HG02642 (cell line): Measurements from ENCODE around the gene ZNF334.

Experiments
- ATAC-seq: cut with Tn5 transposase; IDR thresholded peaks from one replicate; pipeline ENCODE4 v1.9.1; 2021; ENCODE audit warnings: mild to moderate bottlenecking; ENCODE audit not compliant: unreplicated experiment, poor library complexity

Gene ZNF334

GRCh38 chr20:46546298-46546697 lies 32.9 kb upstream of the ZNF334 start:
- no peak for ATAC-seq

DNA sequence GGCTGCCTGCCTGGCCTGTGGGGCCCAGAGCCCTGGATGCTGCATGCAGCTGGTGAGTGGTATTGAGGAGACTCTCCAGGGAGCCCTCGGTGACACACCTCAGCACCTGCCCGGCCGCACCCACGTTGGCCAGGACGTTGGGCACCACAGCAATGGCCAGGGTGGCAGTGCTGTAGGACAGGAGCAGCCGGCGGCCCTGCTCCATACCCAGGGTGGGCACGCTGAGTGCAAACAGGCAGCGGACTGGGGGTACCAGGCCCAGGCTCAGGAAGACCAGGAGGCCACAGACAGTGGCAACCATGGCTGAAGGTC lies 32.4 kb upstream of the ZNF334 start:
- ATAC-seq = no peak

GRCh38 chr20:46545077-46545826 lies 31.9 kb upstream of the ZNF334 start:
- ATAC-seq = no peak

GRCh38 chr20:46544576-46544975 lies 31.2 kb upstream of the ZNF334 start:
- ATAC-seq = no peak

DNA sequence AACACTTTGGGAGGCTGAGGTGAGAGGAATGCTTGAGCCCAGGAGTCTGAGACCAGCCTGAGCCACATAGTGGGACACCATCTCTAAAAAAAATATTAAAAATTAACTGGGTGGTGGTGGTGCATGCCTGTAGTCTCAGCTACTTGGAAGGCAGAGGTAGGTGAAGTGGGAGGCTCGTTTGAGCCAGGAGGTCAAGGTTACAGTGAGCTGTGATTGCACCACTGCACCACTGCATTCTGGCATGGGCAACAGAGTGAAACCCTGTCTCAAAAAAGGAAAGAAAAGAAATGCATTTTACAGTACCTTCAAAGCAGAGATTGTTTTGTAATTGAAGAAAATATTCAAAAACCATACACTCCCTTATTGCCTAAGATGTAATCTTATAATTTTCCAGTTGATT lies 30.6 kb upstream of the ZNF334 start:
- no peak for ATAC-seq

GRCh38 chr20:46543033-46543432 lies 29.7 kb upstream of the ZNF334 start:
- ATAC-seq = no peak

DNA sequence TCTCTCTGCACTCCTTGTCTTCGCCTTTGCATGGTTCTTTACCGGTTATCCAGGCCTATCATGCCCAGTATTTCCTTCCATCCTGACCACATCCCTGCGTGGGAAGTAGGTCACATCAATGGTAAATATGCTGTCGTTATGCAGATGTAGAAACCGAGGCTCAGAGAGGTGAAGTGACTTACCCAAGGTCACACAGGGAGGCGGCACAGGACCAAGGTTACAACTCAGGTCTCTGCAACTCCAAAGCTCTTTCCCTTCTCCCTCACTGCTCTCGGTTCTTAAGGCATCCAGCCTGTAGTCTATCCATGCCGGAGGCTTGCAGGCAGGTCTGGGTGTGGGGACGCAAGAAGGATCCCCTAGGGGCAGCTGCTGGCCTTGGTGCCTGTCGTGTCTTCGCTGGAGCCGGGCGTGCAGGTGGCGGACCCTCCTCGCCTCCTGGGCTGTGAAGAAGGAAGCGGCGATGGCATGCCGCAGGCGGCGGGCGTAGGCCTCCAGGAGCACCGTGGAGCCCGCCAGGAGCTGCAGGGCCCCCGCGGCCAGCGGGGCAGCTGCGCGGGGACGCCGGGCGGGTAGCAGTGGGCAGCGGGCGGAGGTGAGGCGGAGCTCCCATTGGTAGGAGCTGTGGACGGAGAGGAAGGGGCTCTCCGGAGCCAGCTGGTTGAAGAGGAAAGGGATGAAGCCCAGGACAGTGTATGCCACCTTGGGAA lies 28.0 kb upstream of the ZNF334 start:
- ATAC-seq = no peak

GRCh38 chr20:46539113-46539512 lies 25.8 kb upstream of the ZNF334 start:
- no peak for ATAC-seq

DNA sequence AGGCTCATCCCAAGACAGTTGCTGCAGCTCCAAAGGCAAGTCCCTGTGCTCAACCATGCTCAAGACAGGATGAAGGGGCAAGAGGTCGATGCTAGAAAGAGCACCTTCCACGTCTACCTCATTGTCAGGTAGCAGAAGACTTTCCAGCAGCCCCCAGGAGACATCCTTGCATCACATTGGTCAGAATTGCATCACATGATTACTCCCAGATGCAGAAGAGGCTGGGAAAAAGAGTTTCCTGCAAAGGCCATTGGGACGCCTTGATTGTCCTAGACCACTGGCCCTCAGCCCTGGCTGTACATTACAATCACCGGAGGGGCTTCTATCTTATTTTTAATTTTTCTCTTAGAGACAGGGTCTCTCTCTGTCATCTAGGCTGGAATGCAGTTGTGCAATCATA lies 17.3 kb upstream of the ZNF334 start:
- ATAC-seq = no peak

DNA sequence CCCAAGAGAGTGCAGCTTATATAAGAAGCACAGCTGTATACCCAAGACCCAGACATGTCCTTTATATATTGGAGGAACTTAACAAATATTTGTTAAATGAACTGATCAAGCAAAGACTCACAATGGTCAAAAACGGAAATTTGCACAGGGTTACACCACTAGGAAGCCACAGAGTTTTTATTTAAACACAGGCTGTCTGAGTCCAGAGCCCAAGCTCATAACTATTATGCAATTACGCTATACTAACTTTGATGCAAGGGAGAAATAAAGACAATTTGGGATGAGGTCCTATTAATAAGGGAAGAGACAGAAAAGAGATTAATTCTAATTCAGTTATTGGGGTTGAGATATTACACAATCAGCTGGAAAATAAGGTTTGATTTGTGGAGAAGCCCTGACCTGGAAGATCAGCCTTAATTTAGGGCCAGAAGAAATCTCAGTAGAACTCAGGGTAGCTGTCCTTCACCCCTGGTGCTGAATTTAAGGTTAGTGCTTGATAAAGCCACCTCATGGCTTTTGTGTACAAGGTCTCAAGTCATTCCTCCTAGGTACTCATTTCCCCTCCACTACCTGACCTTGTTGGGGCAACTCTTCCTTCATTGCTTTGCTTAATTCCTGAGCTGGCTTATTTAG lies 10.5 kb upstream of the ZNF334 start:
- no peak for ATAC-seq

DNA sequence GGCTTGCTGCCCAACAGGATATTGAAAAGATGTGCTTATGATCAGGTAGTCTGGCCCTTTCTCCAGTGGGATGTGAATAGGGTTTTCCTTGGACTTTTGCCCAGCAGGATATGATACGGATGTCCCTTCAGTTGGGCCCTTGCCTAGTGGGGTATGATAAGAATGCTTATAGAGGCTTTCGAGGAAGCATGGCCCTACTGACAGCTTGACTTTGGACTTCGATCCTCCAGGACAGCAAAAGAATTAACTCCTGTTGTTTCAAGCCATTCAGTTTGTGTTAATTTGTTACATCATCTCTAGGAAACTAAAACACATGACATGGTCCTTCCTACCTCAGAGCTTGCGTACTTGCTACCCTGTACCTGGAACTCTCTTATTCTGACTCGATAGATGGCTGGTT lies 9.7 kb upstream of the ZNF334 start:
- ATAC-seq = no peak

- no peak for ATAC-seq
Observed at GRCh38 chr20:46520976-46521579, 7.7 kb upstream of the ZNF334 start.

GRCh38 chr20:46520540-46520939 lies 7.2 kb upstream of the ZNF334 start:
- ATAC-seq = no peak

- ATAC-seq = no peak
Observed at GRCh38 chr20:46519471-46520068, 6.2 kb upstream of the ZNF334 start.

DNA sequence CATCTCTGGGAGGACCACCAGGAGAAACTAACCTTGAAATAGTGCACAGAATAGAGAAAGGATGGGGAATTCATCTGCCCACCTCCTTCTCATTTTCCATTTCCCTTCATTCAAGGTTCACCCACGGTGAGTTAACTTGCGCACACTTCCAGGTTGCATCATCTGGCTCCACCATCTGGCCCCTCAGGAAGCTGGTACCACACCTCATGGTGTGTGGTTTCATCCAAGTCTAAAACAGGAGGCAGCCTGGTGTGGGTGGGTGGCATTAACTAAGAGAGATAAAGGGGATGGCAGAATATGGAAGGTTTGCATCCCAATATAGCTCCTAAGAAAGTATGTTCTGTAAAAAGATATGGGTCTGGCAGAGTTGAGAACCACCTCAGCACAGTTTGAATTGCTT lies 3.8 kb downstream of the ZNF334 start:
- ATAC-seq = no peak

DNA sequence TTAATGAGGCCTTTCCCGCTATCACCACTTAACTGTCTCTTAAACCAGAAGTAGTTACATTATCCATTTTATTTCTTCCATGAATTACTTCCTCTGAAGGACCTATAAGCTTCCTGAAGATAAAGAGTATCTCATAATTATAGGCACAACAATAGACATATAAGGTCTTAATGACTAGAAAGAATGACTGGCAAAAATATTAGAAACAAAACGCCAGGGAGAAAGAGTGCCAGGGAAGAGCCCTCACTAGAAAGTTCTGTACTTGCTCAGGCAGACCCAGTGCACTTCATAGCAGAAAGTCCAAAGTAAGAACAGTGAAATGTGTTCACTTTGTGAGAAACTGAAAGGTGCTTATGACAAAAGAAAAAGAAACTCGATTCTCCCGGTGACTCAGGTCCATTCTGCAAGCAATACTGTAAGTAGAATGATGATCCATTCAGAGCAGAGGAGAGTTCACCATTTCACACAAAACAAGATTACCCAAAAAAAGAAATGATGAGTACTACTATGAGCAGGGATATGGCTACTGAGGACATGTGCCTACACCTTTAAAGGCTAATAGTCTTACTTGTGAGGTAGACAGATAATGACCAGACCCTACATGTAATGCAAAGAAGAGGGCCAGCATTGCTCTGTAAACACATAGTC lies 5.5 kb downstream of the ZNF334 start:
- no peak for ATAC-seq

DNA sequence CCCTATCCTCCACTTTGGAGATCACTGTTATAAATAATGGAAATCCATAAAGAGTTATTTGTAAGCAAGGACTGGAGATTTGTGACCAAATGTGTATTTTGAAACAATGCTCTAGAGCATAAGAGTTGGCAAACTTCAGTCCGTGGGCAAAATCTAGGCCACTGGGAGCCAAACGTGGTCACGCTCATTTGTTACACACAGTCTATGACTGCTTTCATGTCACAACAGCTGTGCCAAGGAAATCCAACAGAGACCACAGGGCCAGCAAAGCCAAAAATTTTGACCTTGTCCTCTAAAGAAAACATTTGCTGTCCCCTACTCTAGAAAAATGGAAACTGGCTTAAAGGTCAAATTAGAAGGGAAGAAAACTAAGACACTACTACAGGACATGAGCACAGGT lies 7.9 kb downstream of the ZNF334 start:
- ATAC-seq = no peak

- ATAC-seq = no peak
Observed at GRCh38 chr20:46501961-46502360, 11.4 kb downstream of the ZNF334 start.

- no peak for ATAC-seq
Observed at GRCh38 chr20:46501337-46501942, 11.9 kb downstream of the ZNF334 start.

DNA sequence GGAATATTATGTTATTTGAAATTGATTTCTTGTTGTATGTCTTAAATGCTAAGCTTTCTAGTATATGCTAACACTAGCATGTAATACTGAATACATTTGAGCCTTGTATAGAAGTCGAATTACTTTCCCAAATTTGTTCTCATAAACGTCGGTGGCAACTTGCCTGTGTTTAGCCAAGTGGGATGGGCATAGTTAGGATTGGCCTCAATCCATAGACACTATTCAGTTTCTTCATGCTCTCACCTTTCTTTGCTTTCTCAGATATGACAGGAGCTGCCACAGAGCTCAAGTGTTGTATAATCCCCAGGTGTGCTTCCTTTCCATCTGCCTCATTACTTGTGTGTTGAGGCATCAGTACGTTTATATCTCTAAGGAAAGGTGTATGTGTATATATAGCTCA lies 19.3 kb downstream of the ZNF334 start:
- no peak for ATAC-seq
